RWPE2 (cell line): ENCODE results near the gene IDUA.
"Not testable (repeated sequence)": the region's sequence is repeated elsewhere in the genome, so short reads cannot be mapped to it uniquely, and the experiment has no call there.

Source experiments
- ATAC-seq: fragments of 200-7000 bp; cut with Tn5 transposase; 3 replicates; pipeline ENCODE4 v1.9.1; 2021; ENCODE audit warnings: low read depth
- DNase-seq: peaks from one replicate; pipeline ENCODE4 v3.0.0-alpha.2; 2020; ENCODE audit warnings: low spot score
- H3K27ac ChIP-seq: fragments of 450-650 bp; 2 replicates; pipeline ENCODE4 v1.5.1; 2017; ENCODE audit warnings: mild to moderate bottlenecking; ENCODE audit not compliant: poor library complexity, severe bottlenecking
- H3K27me3 ChIP-seq: fragments of 250-450 bp; sonication (Bioruptor Pico); 2 replicates; pipeline ENCODE4 v1.5.1; 2021; ENCODE audit warnings: mild to moderate bottlenecking, moderate library complexity; ENCODE audit not compliant: insufficient read depth, poor library complexity, severe bottlenecking
- H3K36me3 ChIP-seq: fragments of 250-450 bp; sonication (Bioruptor Pico); 2 replicates; pipeline ENCODE4 v1.5.1; 2020; ENCODE audit warnings: low read depth, mild to moderate bottlenecking, moderate library complexity
- H3K4me1 ChIP-seq: fragments of 250-450 bp; sonication (Bioruptor Pico); 2 replicates; pipeline ENCODE4 v1.5.1; 2021; ENCODE audit warnings: mild to moderate bottlenecking, moderate library complexity; ENCODE audit not compliant: insufficient read depth, poor library complexity, severe bottlenecking
- H3K4me3 ChIP-seq: fragments of 250-450 bp; sonication (Bioruptor Pico); 2 replicates; pipeline ENCODE4 v1.5.1; 2021; ENCODE audit warnings: mild to moderate bottlenecking, moderate library complexity; ENCODE audit not compliant: severe bottlenecking
- H3K9me3 ChIP-seq: fragments of 250-450 bp; sonication (Bioruptor Pico); 2 replicates; pipeline ENCODE4 v1.5.1; 2021; ENCODE audit warnings: mild to moderate bottlenecking, moderate library complexity; ENCODE audit not compliant: severe bottlenecking
- TF ChIP-seq, protein P1 (sequence below): fragments of 450-650 bp; IDR thresholded peaks from one replicate; pipeline ENCODE4 v1.5.1; 2017; ENCODE audit warnings: mild to moderate bottlenecking, moderate library complexity; ENCODE audit not compliant: poor library complexity, severe bottlenecking

IDUA gene

DNA sequence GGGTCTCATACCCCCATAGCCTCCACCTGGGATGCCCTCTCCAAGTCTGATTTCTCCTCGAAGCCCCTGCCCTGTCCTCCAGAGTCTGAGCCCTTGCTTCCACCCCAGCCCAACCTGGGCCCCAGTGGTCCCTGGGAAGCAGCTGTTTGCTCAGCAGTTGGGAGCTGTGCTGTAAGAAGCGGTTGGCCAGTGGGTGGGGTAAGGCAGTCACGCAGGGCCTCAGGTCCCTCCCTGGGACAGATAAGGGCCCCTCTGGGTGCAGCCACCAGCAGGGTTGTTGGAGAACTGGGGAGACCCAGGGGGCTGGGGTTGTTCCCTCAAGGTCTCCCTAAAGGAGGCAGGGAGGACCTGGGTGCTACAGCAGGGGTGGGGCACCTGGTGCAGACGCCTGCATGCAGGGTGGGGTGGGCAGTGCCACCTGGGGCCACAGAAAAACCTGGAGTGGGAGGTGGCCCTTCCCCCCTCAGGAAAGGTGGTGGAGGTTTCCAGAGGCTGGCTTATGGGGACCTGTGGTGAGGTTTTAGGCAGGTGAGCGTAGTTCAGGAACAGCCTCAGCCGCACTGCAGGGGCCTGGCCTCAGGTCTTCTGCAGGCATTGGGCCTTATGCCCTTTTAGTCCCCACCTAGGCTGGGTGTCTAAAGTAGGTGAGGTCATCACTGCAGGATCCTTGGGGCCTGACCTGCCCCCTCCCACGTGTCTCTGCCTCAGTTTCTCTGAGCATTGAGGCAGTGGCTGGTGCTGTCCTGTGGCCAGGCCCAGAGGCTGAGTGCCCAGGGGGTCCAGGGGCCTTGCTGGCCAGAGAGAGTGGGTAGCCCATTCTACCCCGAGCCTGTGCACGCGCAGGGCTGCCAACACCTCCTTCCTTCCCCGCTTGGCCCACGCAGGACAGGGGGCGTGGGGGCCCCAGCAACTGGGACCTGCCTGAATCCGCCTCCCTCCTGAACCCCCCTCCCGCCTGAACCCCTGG lies 9.5 kb downstream of the IDUA start:
- no peaks in the 10 kb centered on the region for H3K9me3 ChIP-seq
- ATAC-seq: no peak
- H3K4me3 ChIP-seq: no peak overlapping the region
- H3K27ac ChIP-seq: no peak overlapping the region
- no peaks in the 10 kb centered on the region for H3K36me3 ChIP-seq
- H3K4me1 ChIP-seq: no peaks in the 10 kb centered on the region
- H3K27me3 ChIP-seq: peaks cover 46% of the 10 kb centered on the region
- DNase-seq: no peak
- TF ChIP-seq, protein P1, sequence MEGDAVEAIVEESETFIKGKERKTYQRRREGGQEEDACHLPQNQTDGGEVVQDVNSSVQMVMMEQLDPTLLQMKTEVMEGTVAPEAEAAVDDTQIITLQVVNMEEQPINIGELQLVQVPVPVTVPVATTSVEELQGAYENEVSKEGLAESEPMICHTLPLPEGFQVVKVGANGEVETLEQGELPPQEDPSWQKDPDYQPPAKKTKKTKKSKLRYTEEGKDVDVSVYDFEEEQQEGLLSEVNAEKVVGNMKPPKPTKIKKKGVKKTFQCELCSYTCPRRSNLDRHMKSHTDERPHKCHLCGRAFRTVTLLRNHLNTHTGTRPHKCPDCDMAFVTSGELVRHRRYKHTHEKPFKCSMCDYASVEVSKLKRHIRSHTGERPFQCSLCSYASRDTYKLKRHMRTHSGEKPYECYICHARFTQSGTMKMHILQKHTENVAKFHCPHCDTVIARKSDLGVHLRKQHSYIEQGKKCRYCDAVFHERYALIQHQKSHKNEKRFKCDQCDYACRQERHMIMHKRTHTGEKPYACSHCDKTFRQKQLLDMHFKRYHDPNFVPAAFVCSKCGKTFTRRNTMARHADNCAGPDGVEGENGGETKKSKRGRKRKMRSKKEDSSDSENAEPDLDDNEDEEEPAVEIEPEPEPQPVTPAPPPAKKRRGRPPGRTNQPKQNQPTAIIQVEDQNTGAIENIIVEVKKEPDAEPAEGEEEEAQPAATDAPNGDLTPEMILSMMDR: no peak

- Histone ChIP-seq H3K27ac (no peak overlapping the region), H3K27me3 (peaks cover 53% of the 10 kb centered on the region), H3K4me3 (no peak overlapping the region), H3K36me3 (no peaks in the 10 kb centered on the region), H3K9me3 (no peaks in the 10 kb centered on the region), H3K4me1 (no peaks in the 10 kb centered on the region)
- TF ChIP-seq, protein P1: no peak
- DNase-seq: no peak
- no peak for ATAC-seq
Measured at GRCh38 chr4:996997-997374, 10.1 kb downstream of the IDUA start.

DNA sequence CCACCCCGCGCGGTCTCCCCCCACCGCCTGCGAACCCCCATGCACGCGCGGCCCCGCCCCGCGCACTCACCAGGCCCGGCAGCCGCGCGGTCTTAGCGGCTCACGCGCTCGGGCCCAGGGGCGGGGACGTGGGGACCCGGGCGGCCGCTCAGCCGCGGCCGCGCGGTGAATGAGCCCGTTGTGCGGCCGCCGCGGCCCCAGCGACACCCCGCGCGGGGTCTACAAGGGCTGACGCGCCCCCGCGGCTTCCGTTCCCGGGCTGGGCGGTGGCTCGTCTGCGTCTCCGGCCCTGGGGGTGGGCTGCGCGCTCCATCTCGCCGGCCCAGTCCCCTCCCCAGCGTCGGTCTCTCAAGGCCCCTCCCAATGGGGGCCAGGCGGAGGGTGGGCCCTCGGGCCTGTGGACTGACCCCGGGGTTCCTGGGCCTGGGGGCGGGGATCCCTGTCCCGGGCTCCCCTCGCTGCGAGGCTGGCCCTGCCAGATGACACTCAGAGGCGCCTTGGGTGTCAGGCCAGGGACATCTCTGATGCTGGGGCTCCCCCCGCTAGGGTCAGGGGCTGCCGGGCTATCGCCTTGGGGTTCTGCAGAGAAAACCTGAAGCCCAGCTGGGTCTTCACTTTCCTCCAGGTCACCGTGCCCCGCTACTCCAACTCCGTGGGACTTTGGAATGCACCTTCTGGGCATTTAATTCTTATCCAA lies 10.7 kb downstream of the IDUA start:
- TF ChIP-seq, protein P1: no peak
- ATAC-seq (no peak; the same call in 2 of the 3 replicates), DNase-seq (no peak)
- H3K9me3 ChIP-seq: no peaks in the 10 kb centered on the region
- no peaks in the 10 kb centered on the region for H3K4me1 ChIP-seq
- no peak overlapping the region for H3K4me3 ChIP-seq
- H3K27ac ChIP-seq: no peak overlapping the region
- H3K27me3 ChIP-seq: peaks cover 58% of the 10 kb centered on the region
- no peaks in the 10 kb centered on the region for H3K36me3 ChIP-seq

DNA sequence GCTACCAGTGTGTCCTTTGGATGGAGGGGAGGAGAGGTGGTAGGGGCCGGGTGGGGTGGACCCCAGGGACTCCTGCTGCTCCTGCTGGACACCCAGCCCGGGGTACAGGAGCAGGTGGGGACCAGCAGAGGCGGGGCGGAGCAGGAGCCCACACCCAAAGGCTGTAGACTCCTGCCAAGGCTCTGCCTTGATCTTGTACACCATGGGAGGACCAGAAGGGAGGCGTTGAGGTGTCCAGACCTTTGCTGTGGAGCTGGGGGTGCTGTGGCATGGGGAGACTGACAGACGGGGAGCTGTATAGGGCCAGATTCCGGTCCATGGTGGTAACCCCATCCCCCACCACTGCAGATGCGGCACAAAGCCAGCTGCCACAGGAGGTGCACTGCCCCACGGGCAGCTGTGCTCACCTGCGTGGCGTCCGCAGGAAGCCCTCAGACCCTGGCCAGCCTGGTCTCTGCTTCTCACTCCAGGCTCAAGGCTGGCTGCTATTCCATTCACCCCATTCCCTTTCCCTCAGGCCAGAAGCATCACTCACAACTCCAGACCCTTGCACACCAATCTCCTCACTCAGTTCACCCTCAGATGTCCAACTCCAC lies 11.3 kb downstream of the IDUA start:
- ATAC-seq (peak; percentile 6; the same call in 2 of the 3 replicates), DNase-seq (no peak)
- TF ChIP-seq, protein P1: no peak
- Histone ChIP-seq H3K4me3 (no peak overlapping the region), H3K27me3 (peaks cover 63% of the 10 kb centered on the region), H3K9me3 (no peaks in the 10 kb centered on the region), H3K27ac (no peak overlapping the region), H3K4me1 (no peaks in the 10 kb centered on the region), H3K36me3 (no peaks in the 10 kb centered on the region)

DNA sequence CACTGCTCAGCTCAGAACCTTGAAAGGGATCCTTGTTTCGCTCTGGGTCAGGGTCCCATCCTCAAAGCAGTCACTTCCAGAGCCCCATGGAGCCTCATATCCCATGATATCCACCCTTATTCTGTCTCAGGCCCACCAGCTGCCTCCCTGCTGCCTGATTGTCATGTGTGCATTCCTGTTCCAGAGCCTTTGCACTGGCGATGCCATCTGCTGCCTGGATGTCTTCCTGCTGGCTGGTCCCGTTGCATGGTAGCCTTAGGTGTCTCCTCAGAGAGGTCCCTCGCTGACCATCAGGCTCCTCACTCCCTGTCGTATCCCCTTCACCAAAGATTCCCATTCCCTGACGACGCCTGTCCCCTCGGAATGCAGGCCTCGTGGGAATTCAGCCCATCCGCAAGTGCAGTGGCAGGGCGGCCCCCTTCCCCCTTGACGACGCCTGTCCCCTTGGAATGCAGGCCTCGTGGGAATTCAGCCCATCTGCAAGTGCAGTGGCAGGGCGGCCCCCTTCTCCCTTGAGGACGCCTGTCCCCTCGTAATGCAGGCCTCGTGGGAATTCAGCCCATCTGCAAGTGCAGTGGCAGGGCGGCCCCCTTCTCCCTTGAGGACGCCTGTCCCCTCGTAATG lies 12.5 kb downstream of the IDUA start:
- ATAC-seq, H3K27ac ChIP-seq, H3K9me3 ChIP-seq, H3K36me3 ChIP-seq, H3K4me3 ChIP-seq, DNase-seq, H3K4me1 ChIP-seq: not testable (repeated sequence)
- H3K27me3 ChIP-seq: peaks cover 75% of the 10 kb centered on the region
